AG08396 (cell line): ENCODE measurements around the gene TAF12.
A peak's percentile ranks its signal among the peaks of the same experiment; 100 is the strongest.
"Not testable (repeated sequence)": the region's sequence is repeated elsewhere in the genome, so short reads cannot be mapped to it uniquely, and the experiment has no call there.

ENCODE experiments used
- DNase-seq: peaks from one replicate; pipeline ENCODE4 v3.0.0; 2012; ENCODE audit warnings: low spot score, mixed read lengths

The TAF12 gene, protein sequence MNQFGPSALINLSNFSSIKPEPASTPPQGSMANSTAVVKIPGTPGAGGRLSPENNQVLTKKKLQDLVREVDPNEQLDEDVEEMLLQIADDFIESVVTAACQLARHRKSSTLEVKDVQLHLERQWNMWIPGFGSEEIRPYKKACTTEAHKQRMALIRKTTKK

DNA sequence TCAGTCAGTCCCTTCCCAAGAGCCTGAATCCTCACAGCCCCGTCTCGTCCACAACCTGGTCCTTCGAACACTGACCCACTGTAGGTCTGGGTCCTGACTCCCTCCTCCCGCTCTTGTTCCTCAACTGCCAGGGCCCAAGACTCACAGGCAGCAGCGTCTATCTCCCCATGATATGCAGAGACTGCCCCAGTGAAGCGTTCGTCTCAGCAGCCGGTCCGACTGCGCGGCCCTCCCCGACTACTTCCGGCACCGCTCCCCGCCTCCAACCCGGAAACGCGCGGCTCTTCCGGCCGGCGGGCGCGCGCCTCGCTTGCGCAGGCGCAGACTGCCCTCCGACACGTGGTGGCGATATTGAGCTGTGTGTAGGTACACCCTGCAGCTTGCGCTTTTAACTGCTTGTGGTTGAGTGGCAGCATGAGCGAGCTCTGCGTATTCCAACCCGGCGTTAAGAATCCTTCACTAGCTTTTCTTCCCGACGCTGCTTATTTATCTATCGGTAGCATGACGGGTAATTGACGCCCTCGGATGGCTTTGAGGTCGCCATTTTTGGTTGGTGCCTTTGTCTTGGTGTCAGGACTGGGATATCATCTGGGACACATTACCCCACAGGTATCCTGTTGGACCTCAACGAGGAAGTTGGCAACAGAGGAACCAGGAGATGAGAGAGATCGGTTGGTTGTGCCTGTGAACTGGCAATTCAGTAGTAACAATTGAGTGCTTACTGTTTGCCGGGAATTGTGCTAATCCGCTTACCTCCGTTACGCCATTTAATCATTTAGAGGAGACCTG, at the start of gene TAF12:
Gene TAF12 (minus strand): TSS at position 221 of the 789 bp plus-strand sequence. CDS start 20,986 bp downstream, outside the sequence.
- peak; percentile 93 for DNase-seq

- DNase-seq = not testable (repeated sequence)
These were observed 48.8 kb upstream of the TAF12 start for GRCh38 chr1:28691627-28692026.

GRCh38 chr1:28684937-28685336, 42.1 kb upstream of the TAF12 start:
- DNase-seq = no peak

GRCh38 chr1:28682840-28683239, 40.0 kb upstream of the TAF12 start:
- DNase-seq = no peak

- DNase-seq = no peak
These were observed 37.3 kb upstream of the TAF12 start for GRCh38 chr1:28680151-28680550.

DNA sequence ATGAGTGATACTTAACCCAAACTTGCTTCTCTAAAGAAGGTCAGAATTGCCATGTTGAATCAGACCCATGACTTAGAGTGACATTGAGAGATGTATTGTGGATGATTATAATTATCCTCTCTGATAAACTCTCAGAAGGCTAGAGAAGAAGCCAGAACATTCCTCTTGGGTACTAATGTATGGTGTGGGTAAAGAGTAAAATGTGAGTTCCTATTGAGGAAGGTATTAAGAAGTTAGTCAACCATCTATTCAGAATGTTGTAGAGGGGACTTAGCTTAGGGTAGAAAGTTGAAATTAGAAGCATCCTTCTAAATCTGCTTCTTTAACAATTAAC, 33.0 kb upstream of the TAF12 start:
- no peak for DNase-seq

DNA sequence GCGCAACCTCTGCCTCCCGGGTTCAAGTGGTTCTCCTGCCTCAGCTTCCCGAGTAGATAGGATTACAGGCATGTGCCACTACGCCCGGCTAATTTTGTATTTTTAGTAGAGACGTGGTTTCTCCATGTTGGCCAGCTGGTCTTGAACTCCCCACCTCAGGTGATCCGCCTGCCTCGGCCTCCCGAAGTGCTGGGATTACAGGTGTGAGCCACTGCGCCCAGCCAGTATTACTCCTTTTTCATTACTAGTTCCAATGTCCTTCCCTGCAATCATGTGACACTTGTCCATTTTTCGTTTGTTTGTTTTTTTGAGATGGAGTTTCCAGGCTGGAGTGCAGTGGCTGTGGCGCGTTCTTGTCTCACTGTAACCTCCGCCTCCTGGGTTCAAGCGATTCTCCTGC, 30.1 kb upstream of the TAF12 start:
- not testable (repeated sequence) for DNase-seq

DNA sequence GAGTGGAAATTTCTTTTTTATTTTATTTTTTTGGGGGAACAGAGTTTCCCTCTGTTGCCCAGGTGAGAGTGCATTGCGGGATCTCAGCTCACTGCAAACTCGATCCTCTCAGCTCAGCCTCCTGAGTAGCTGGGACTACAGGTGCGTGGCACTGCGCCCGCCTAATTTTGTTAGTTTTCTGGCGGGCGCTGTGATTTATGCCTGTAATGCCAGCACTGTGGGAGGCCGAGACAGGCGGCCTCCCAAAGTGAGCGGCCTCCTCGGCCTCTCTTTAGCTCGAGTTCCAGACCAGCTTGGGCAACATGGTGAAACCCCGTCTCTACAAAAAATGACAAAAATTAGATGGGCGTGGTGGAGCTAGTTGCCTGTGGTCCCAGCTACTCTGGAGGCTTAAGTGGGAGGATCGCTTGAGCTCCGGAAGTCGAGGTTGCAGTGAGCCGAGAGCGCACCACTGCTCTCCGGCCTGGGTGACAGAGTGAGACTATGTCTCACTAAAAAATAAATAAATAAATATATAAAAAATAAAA, 28.4 kb upstream of the TAF12 start:
- DNase-seq = no peak

GRCh38 chr1:28668956-28669723, 26.3 kb upstream of the TAF12 start:
- DNase-seq = peak; percentile 95

DNA sequence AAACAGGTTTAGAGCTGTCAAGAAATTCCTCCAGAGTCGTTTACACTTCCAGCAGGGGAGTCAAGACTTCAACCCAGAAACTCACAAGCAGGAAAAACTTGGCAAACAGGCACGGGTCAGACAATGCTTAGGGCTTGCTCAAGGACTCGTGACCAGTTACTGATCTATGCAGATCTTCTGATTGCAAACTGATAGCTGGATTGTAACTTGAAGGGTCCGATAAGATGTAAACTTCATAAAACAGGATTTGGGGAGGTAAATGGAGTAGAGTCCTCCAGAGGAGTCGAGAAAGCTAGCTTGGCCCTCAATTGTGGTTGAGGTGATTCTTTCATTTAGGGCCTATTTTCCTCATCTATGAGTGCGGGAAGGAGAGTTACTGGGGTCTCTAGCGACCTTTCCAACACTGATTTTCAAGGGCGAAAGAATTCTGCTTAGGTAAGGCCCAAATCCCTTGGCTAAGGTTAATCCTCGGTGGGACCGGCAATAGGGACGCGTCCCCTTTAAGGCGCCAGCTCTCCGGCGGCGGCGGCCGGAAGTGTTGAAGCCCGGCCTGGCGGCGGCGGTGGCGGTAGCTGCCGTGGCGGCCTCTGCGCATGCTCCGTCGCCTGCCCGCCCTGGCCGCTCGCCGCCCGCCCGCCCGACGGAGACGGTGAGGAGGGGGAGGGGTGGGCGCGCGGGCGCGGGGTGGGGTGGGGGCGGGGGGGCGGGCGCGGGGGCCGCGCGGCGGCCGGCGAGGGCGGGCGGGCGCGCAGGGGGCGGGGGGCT, 25.5 kb upstream of the TAF12 start, which contains the start of gene GMEB1:
Gene GMEB1 (plus strand): TSS at position 594 of the 765 bp plus-strand sequence. CDS start 14,829 bp downstream, outside the sequence.
- DNase-seq = peak; percentile 97

DNA sequence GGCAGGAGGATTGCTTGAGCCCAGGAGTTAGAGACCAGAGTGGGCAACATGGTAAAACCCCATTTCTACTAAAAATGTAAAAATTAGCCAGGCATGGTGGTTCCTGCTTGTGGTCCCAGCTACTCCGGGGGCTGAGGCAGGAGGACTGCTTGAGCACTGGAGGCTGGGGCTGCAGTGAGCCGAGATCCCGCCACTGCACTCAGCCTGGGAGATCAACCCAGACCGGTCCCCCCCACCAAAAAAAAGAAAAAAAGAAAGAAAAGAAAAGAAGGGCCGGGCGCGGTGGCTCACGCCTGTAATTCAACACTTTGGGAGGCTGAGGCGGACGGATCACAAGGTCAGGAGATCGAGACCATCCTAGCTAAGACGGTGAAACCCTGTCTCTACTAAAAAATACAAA, 23.9 kb upstream of the TAF12 start:
- DNase-seq = no peak

DNA sequence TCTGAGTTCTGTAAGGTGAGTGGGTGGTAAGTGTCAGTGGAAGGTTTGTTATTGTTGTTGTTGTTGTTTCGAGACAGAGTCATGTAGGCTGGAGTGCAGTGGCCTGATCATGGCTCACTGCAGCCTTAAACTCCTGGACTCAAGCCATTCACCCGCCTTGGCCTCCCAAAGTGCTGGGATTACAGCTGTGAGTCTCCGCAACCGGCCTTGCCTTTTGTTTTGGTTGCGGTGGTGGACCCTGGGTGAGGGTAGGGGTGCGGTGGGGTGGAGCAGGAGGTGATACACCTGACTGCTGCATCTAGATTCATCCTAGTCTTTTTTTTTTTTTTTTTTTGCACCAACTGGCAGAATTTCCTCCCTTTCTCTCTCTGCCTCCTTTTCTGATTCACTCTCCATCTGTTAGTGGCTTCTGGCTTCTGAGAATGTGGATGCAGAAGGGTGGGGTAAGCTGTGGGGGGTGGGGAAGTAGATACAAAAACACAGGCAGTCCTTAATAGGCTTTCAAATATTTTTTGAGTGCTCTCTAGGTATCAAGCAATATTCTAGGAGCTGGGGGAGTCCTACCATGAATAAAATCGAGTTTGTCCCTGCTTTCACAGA, 21.1 kb upstream of the TAF12 start:
- DNase-seq = no peak

DNA sequence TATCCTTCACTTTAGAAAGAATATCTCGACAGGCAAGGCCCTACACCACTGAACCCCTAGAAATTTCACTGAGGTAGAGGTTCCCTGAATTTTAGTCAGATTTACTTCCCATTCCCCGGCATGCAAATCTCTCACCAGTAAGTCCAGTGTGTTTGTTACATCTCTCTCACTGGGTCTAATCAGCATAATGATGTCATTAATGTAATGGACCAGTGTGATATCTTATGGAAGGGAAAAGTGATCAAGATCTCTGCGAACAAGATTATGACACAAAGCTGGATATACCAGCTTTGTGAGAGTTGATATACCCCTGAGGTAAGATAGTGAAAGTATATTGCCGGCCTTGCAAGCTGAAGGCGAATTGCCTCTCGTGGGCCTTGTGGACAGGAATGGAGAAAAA, 13.5 kb upstream of the TAF12 start:
- DNase-seq = no peak

DNA sequence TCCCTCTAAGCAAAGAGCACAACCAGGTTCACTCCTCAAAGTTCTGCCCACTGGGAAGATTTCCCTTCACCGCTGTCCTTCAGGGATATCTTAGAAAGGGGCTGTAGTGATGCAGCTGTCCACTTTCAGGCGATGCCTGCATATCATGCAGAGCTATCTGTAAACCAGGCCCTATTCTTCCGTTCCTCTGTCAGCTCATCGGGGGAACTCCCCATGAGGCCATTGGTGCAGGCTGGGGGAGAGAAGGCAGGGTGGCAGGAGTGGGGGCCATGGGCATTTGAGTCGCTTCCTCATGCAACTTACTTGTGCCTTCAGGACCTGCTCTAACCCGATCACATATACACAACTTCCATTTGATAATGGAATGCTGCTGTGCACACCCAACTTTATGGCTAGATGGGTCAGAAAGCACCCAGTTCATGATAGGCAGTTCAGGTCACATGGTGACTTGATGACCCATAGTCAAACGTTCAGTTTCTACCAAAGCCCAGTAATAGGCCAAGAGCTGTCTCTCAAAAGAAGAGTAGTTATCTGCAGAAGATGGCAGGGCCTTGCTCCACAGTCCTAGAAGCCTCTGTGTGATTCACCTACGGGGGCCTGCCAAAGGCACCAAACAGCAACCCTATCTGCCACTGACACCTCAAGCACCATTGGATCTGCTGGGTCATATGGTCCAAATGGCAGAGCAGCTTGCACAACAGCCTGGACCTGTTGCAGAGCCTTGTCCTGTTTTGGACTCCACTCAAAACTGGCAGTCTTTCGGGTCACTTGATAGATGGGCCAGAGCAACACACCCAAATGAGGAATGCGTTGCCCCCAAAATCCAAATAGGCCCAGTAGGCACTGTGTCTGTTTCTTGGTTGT, 12.8 kb upstream of the TAF12 start:
- not testable (repeated sequence) for DNase-seq

- DNase-seq = not testable (repeated sequence)
These were observed 11.0 kb upstream of the TAF12 start for GRCh38 chr1:28653870-28654269.

DNA sequence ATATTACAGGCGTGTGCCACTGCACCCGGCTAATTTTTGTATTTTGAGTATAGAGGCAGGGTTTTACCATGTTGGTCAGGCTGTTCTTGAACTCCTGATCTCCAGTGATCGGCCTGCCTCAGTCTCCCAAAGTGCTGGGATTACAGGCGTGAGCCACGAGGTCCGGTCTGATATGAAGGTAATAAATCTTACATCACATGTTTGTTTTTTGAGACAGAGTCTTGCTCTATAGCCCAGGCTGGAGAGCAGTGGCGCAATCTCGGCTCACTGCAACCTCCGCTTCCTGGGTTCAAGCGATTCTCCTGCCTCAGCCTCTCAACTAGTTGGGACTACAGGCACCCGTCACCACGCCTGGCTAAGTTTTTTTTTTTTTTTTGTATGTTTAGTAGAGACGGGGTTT, 10.2 kb upstream of the TAF12 start:
- DNase-seq = not testable (repeated sequence)

DNA sequence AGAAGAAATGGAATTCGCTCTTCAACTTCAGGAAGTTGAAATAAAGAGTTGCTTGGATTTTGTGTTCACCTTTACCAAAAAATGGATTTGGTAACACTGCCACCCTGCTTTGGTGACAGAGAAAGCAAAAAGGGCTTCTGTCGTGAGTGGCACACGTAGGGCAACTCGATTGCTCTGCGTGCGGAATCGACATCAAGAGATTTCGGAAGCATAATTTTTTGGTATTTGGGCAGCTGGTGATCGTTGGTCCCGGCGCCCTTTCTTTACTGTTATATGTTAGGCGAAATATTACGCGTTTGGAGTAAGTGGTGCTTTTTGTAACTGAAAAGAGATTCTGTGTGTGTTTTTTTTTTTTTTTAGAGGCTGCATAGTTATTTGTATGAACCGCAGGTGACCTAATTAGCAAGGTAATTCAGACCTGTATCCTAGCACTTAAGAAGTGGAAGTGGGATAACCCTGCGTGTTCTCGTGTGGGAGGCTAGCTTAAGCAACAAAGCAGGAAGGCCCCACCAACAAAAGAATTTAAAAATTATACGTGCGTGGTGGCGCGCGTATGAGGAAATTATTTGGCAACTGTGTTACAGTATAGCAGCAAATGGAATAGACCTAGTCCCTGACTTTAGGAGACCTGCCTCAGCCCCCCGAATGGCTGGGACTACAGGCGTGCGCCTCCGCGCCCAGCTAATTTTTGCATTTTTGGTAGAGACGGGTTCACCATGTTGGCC, 5.8 kb upstream of the TAF12 start, which contains the start of gene RNU11:
Gene RNU11 (plus strand): TSS at position 127 of the 725 bp plus-strand sequence.
- DNase-seq = peak; percentile 75

- DNase-seq = peak; percentile 88
These were observed 5.2 kb upstream of the TAF12 start for GRCh38 chr1:28648008-28648473.

GRCh38 chr1:28646040-28646439, 3.2 kb upstream of the TAF12 start:
- DNase-seq = no peak
